CD4-positive, alpha-beta T cell (primary cell): Measurements from ENCODE around the gene NOS1AP. TPM values are rescaled to one million over a fixed set of nuclear protein-coding genes. Genes with fewer than 3 reads are reported as not detected.
"Not testable (repeated sequence)": the region's sequence is repeated elsewhere in the genome, so short reads cannot be mapped to it uniquely, and the experiment has no call there.

Source experiments
- ATAC-seq: fragments of 200-7000 bp; cut with Tn5 transposase; one replicate; pipeline ENCODE4 v1.10.0; 2022; ENCODE audit warnings: mild to moderate bottlenecking; ENCODE audit not compliant: poor library complexity
- CTCF ChIA-PET: fragments of 350-600 bp; sonication (Branson Sonifier 250); formaldehyde crosslinking; loops from one replicate; lab custom pipeline; 2021; ENCODE audit warnings: antibody characterized with exemption, inconsistent platforms; lab: Charles Lee
- POLR2A ChIA-PET: fragments of 350-600 bp; sonication (Branson Sonifier 250); formaldehyde crosslinking; loops from one replicate; lab custom pipeline; 2021; ENCODE audit warnings: antibody characterized with exemption, inconsistent platforms; lab: Charles Lee
- DNase-seq, 14 experiments: peaks; one replicate each; pipeline ENCODE4 v3.0.0-alpha.2; 2013 to 2020; ENCODE audit warnings: mixed read lengths in 2 of 14
- H3K27ac ChIP-seq, 2 donors: one replicate each; pipeline versions ENCODE4 v1.5.1 to v1.7.0; 2013; ENCODE audit warnings: low read length in 2 of 2, low read depth in 1 of 2, mild to moderate bottlenecking in 1 of 2
- H3K27me3 ChIP-seq, 2 experiments: 1 replicate in 1 of 2; 2 replicates in 1 of 2; pipeline versions ENCODE4 v1.6.1 to v1.7.0; 2013; ENCODE audit warnings: low read length in 2 of 2, control low read depth in 1 of 2, mild to moderate bottlenecking in 1 of 2, moderate library complexity in 1 of 2; ENCODE audit not compliant: insufficient read depth in 2 of 2, control insufficient read depth in 1 of 2
- H3K36me3 ChIP-seq: one replicate; pipeline ENCODE4 v1.6.1; 2013; ENCODE audit warnings: low read length, control low read depth; ENCODE audit not compliant: insufficient read depth
- H3K4me1 ChIP-seq: one replicate; pipeline ENCODE4 v1.6.1; 2013; ENCODE audit warnings: low read length, control low read depth; ENCODE audit not compliant: insufficient read depth
- H3K4me3 ChIP-seq: one replicate; pipeline ENCODE4 v1.5.1; 2013; ENCODE audit warnings: mild to moderate bottlenecking, low read length, moderate library complexity
- H3K9me3 ChIP-seq, 2 experiments: 1 replicate in 1 of 2; 2 replicates in 1 of 2; pipeline versions ENCODE4 v1.6.1 to v1.7.0; 2013; ENCODE audit warnings: low read length in 2 of 2, mild to moderate bottlenecking in 2 of 2, control low read depth in 1 of 2, moderate library complexity in 1 of 2; ENCODE audit not compliant: control insufficient read depth in 1 of 2, insufficient read depth in 1 of 2
- H3K27ac Mint-ChIP-seq: one replicate; pipeline ENCODE4 v1.8.0; 2020; ENCODE audit warnings: mixed read lengths
- H3K27me3 Mint-ChIP-seq: one replicate; pipeline ENCODE4 v1.8.0; 2021; ENCODE audit warnings: mixed read lengths
- H3K36me3 Mint-ChIP-seq: one replicate; pipeline ENCODE4 v1.8.0; 2021; ENCODE audit warnings: low read depth, mixed read lengths
- H3K4me1 Mint-ChIP-seq: one replicate; pipeline ENCODE4 v1.8.0; 2021; ENCODE audit warnings: low read depth, mixed read lengths
- H3K4me3 Mint-ChIP-seq: one replicate; pipeline ENCODE4 v1.8.0; 2020; ENCODE audit warnings: mild to moderate bottlenecking, mixed read lengths
- H3K9me3 Mint-ChIP-seq: one replicate; pipeline ENCODE4 v1.8.0; 2020; ENCODE audit warnings: mixed read lengths
- CTCF ChIP-seq: fragments of 200-600 bp; IDR thresholded peaks from one replicate; pipeline ENCODE4 v1.8.0; 2022; ENCODE audit warnings: antibody characterized with exemption, mild to moderate bottlenecking
- intact Hi-C, 2 experiments: fragments of 100-400 bp; cut with DNase I in 1 of 2; cut with micrococcal nuclease in 1 of 2; formaldehyde crosslinking; loops; one replicate each; pipeline versions ENCODE4 v1.15.1 to v1.9.0; 2023 to 2025; cut with DNase I, micrococcal nuclease
- total RNA-seq, 174 experiments: library from RNA in 2 of 174; stranded (reverse) in 2 of 174; gene quantifications; one replicate each; pipeline ENCODE4 v1.2.3 and lab custom pipeline; 2021 to 2026

NOS1AP gene
- total RNA-seq, 2 experiments from 2014 or later: not detected

GRCh38 chr1:162062542-162063015 lies 6.9 kb upstream of the NOS1AP start:
- Mint-ChIP-seq H3K4me3 (no peak overlapping the region), H3K27me3 (peaks cover 58% of the 10 kb centered on the region), H3K4me1 (no peaks in the 10 kb centered on the region), H3K36me3 (no peaks in the 10 kb centered on the region), H3K27ac (no peak overlapping the region), H3K9me3 (no peaks in the 10 kb centered on the region)
- Histone ChIP-seq H3K27ac (no peak overlapping the region), H3K36me3 (no peaks in the 10 kb centered on the region), H3K4me3 (no peak overlapping the region), H3K9me3 (no peaks in the 10 kb centered on the region), H3K27me3 (peaks cover 3 to 29% of the 10 kb centered on the region in 2 experiments), H3K4me1 (no peaks in the 10 kb centered on the region)
- CTCF ChIA-PET: no interaction called here
- no peak for ATAC-seq
- intact Hi-C loops: no loop called here
- no peak for TF ChIP-seq CTCF
- POLR2A ChIA-PET: no interaction called here
- no peak for DNase-seq

- POLR2A ChIA-PET: no interaction called here
- H3K4me1 ChIP-seq: peaks cover 6% of the 10 kb centered on the region
- H3K9me3 ChIP-seq: no peaks in the 10 kb centered on the region
- Mint-ChIP-seq H3K4me3 (no peak overlapping the region), H3K36me3 (no peaks in the 10 kb centered on the region), H3K4me1 (peaks cover 1% of the 10 kb centered on the region), H3K9me3 (no peaks in the 10 kb centered on the region), H3K27me3 (peaks cover 70% of the 10 kb centered on the region), H3K27ac (no peak overlapping the region)
- CTCF ChIA-PET: no interaction called here
- no peak overlapping the region for H3K4me3 ChIP-seq
- no peaks in the 10 kb centered on the region for H3K36me3 ChIP-seq
- no peak for ATAC-seq
- no peak for DNase-seq
- no peak for TF ChIP-seq CTCF
- peaks cover 14 to 40% of the 10 kb centered on the region in 2 experiments for H3K27me3 ChIP-seq
- no peak overlapping the region for H3K27ac ChIP-seq
- intact Hi-C loops: no loop called here
These were observed 4.5 kb upstream of the NOS1AP start for GRCh38 chr1:162065016-162065415.

- H3K4me1 Mint-ChIP-seq, H3K36me3 ChIP-seq, H3K4me3 Mint-ChIP-seq, POLR2A ChIA-PET, H3K27ac Mint-ChIP-seq, H3K9me3 ChIP-seq, ATAC-seq, intact Hi-C loops, DNase-seq, H3K4me3 ChIP-seq, H3K9me3 Mint-ChIP-seq, H3K36me3 Mint-ChIP-seq, H3K27ac ChIP-seq: not testable (repeated sequence)
- CTCF ChIA-PET: interaction anchor here (1.7 kb wide), 1 partner anchor 11 kb away, joined by 5 read pairs; no protein-coding TSS in a partner anchor
- peaks cover 14% of the 10 kb centered on the region for H3K4me1 ChIP-seq
- peaks cover 87% of the 10 kb centered on the region for H3K27me3 Mint-ChIP-seq
- H3K27me3 ChIP-seq: peaks cover 30 to 57% of the 10 kb centered on the region in 2 experiments
These were observed 2.7 kb upstream of the NOS1AP start for GRCh38 chr1:162066836-162067235.

- Histone ChIP-seq H3K9me3 (no peaks in the 10 kb centered on the region), H3K27ac (no peak overlapping the region), H3K27me3 (peaks cover 30 to 62% of the 10 kb centered on the region in 2 experiments), H3K4me1 (peaks cover 14% of the 10 kb centered on the region), H3K4me3 (no peak overlapping the region), H3K36me3 (no peaks in the 10 kb centered on the region)
- ATAC-seq: no peak
- no peak for TF ChIP-seq CTCF
- POLR2A ChIA-PET: no interaction called here
- CTCF ChIA-PET: interaction anchor here (1.7 kb wide), 1 partner anchor 11 kb away, joined by 5 read pairs; no protein-coding TSS in a partner anchor
- Mint-ChIP-seq H3K36me3 (no peaks in the 10 kb centered on the region), H3K27ac (no peak overlapping the region), H3K4me1 (peaks cover 7% of the 10 kb centered on the region), H3K4me3 (peak overlapping the region; percentile 59), H3K9me3 (no peaks in the 10 kb centered on the region), H3K27me3 (peaks cover 87% of the 10 kb centered on the region)
- no peak for DNase-seq
- intact Hi-C loops: no loop called here
These were observed 2.0 kb upstream of the NOS1AP start for GRCh38 chr1:162067466-162067865.
